Natural killer cell (primary cell): ENCODE results near the gene CDC42EP1. TPM values are rescaled to one million over a fixed set of nuclear protein-coding genes. Genes with fewer than 3 reads are reported as not detected.

Source experiments
- ATAC-seq, 3 donors: fragments of 150-1000 bp in 2 of 3; fragments of 200-7000 bp in 1 of 3; cut with Tn5 transposase; 1 replicate in 1 of 3; 2 replicates in 2 of 3; pipeline ENCODE4 v1.10.0; 2021; ENCODE audit warnings: mild to moderate bottlenecking in 2 of 3, moderate library complexity in 2 of 3
- DNase-seq, 2 donors: peaks; one replicate each; pipeline versions ENCODE4 v3.0.0 to v3.0.0-alpha.2; 2013 to 2021; ENCODE audit warnings: mixed read lengths in 1 of 2
- H3K27ac ChIP-seq: one replicate; pipeline ENCODE4 v1.5.1; 2013; ENCODE audit warnings: mild to moderate bottlenecking, low read length
- H3K27me3 ChIP-seq: one replicate; pipeline ENCODE4 v1.6.1; 2013; ENCODE audit warnings: low read length; ENCODE audit not compliant: control insufficient read depth, insufficient read depth
- H3K36me3 ChIP-seq: one replicate; pipeline ENCODE4 v1.6.1; 2013; ENCODE audit warnings: low read length; ENCODE audit not compliant: control insufficient read depth, insufficient read depth
- H3K4me1 ChIP-seq: one replicate; pipeline ENCODE4 v1.6.1; 2013; ENCODE audit warnings: low read length; ENCODE audit not compliant: control insufficient read depth, insufficient read depth
- H3K4me3 ChIP-seq: one replicate; pipeline ENCODE4 v1.5.1; 2013; ENCODE audit warnings: low read length
- H3K9me3 ChIP-seq: one replicate; pipeline ENCODE4 v1.6.1; 2013; ENCODE audit warnings: low read length; ENCODE audit not compliant: control insufficient read depth, insufficient read depth
- H3K27ac Mint-ChIP-seq, 2 donors: one replicate each; pipeline ENCODE4 v1.8.0; 2022; ENCODE audit warnings: mild to moderate bottlenecking in 2 of 2, mixed read lengths in 2 of 2, moderate library complexity in 1 of 2
- H3K27me3 Mint-ChIP-seq, 2 donors: one replicate each; pipeline ENCODE4 v1.8.0; 2022; ENCODE audit warnings: low read depth in 2 of 2, mixed read lengths in 2 of 2
- H3K36me3 Mint-ChIP-seq: one replicate; pipeline ENCODE4 v1.8.0; 2022; ENCODE audit warnings: mixed read lengths
- H3K4me1 Mint-ChIP-seq, 2 donors: one replicate each; pipeline ENCODE4 v1.8.0; 2022; ENCODE audit warnings: mixed read lengths in 2 of 2
- H3K4me3 Mint-ChIP-seq: one replicate; pipeline ENCODE4 v1.8.0; 2022; ENCODE audit warnings: mild to moderate bottlenecking, moderate library complexity, mixed read lengths
- H3K9me3 Mint-ChIP-seq, 2 donors: one replicate each; pipeline ENCODE4 v1.8.0; 2022; ENCODE audit warnings: mixed read lengths in 2 of 2
- CTCF ChIP-seq: fragments of 200-600 bp; IDR thresholded peaks from one replicate; pipeline ENCODE4 v1.8.0; 2022; ENCODE audit warnings: antibody characterized with exemption
- WGBS: methylation state at CpG from one replicate; pipeline ENCODE4 v1.1.7; 2013; ENCODE audit warnings: missing lambda C conversion rate; ENCODE audit not compliant: insufficient coverage; 5-methylcytosine and 5-hydroxymethylcytosine counted together
- intact Hi-C: fragments of 100-400 bp; cut with micrococcal nuclease; formaldehyde crosslinking; loops from one replicate; pipeline ENCODE4 v1.14.2; 2022
- total RNA-seq, 4 donors: library from RNA; stranded (reverse); fragments of 120-200 nt in 1 of 4; gene quantifications; one replicate each; pipeline versions ENCODE4 v1.2.3 to v1.2.4, GENCODE V29; 2013 to 2022

Gene CDC42EP1
- total RNA-seq, 3 donors from 2014 or later (not counting 1 experiment from before 2014, with no cell fraction given), result 0.27 to 0.78 TPM; not detected in 1

- ATAC-seq, result peak in 1 of 3 donors; percentile 35
- peak overlapping the region; percentile 83 for H3K4me3 Mint-ChIP-seq
- Histone ChIP-seq H3K4me1 (peaks cover 6% of the 10 kb centered on the region), H3K9me3 (no peaks in the 10 kb centered on the region), H3K4me3 (no peak overlapping the region), H3K27me3 (peaks cover 14% of the 10 kb centered on the region), H3K36me3 (no peaks in the 10 kb centered on the region), H3K27ac (no peak overlapping the region)
- H3K27ac Mint-ChIP-seq, result no peak overlapping the region
- intact Hi-C loops, result no loop called here
- peaks cover 25 to 27% of the 10 kb centered on the region in 2 donors for H3K27me3 Mint-ChIP-seq
- no peak for TF ChIP-seq CTCF
- H3K36me3 Mint-ChIP-seq, result peaks cover 7% of the 10 kb centered on the region
- no peak for DNase-seq
- 20% methylated on average over 63 of the region's 63 CpGs for WGBS
- H3K4me1 Mint-ChIP-seq, result peaks cover 0 to 6% of the 10 kb centered on the region in 2 donors
- H3K9me3 Mint-ChIP-seq, result no peaks in the 10 kb centered on the region
Observed at GRCh38 chr22:37518509-37519267, 41.6 kb upstream of the CDC42EP1 start.

GRCh38 chr22:37519268-37520195 is 40.7 kb upstream of the CDC42EP1 start, which contains the start of gene CARD10:
Gene CARD10, minus strand, starts transcription at chr22:37519415. Its CDS starts 215 bp downstream, at chr22:37519200.
- H3K9me3 ChIP-seq, result no peaks in the 10 kb centered on the region
- no peaks in the 10 kb centered on the region for H3K36me3 ChIP-seq
- peaks cover 14% of the 10 kb centered on the region for H3K27me3 ChIP-seq
- DNase-seq, result peak in 1 of 2 donors; percentile 45
- H3K4me1 ChIP-seq, result peaks cover 6% of the 10 kb centered on the region
- Mint-ChIP-seq H3K4me1 (peaks cover 0 to 6% of the 10 kb centered on the region in 2 donors), H3K4me3 (peak within 1 kb of the TSS; percentile 83), H3K27me3 (peaks cover 25 to 28% of the 10 kb centered on the region in 2 donors), H3K36me3 (peaks cover 7% of the 10 kb centered on the region), H3K9me3 (no peaks in the 10 kb centered on the region), H3K27ac (no peak within 1 kb of the TSS)
- no peak for TF ChIP-seq CTCF
- no peak within 1 kb of the TSS for H3K4me3 ChIP-seq
- no peak within 1 kb of the TSS for H3K27ac ChIP-seq
- intact Hi-C loops, result no loop called here
- peak; percentile 38 to 77 (median 71) for ATAC-seq
- WGBS, result 7% methylated on average over 99 of the region's 99 CpGs

- Mint-ChIP-seq H3K4me1 (peaks cover 0 to 6% of the 10 kb centered on the region in 2 donors), H3K27me3 (peaks cover 25 to 27% of the 10 kb centered on the region in 2 donors), H3K27ac (no peak overlapping the region), H3K4me3 (peak overlapping the region; percentile 42), H3K9me3 (no peaks in the 10 kb centered on the region), H3K36me3 (peaks cover 7% of the 10 kb centered on the region)
- intact Hi-C loops, result no loop called here
- H3K4me3 ChIP-seq, result no peak overlapping the region
- H3K9me3 ChIP-seq, result no peaks in the 10 kb centered on the region
- no peak for DNase-seq
- no peak for TF ChIP-seq CTCF
- ATAC-seq, result no peak
- 87% methylated on average over 10 of the region's 10 CpGs for WGBS
- no peaks in the 10 kb centered on the region for H3K36me3 ChIP-seq
- H3K4me1 ChIP-seq, result peaks cover 6% of the 10 kb centered on the region
- peaks cover 14% of the 10 kb centered on the region for H3K27me3 ChIP-seq
- no peak overlapping the region for H3K27ac ChIP-seq
Observed at GRCh38 chr22:37520776-37521191, 39.5 kb upstream of the CDC42EP1 start.
